Testis (tissue), 2 donors: ENCODE data around the gene IGSF6.

Experiments
- CTCF ChIP-seq, 3 experiments: fragments of 450-650 bp in 2 of 3; fragments of 200-600 bp in 1 of 3; sonication (generic) in 1 of 3; IDR thresholded peaks; one replicate each; pipeline ENCODE4 v1.5.1; 2016 to 2019; ENCODE audit warnings: antibody characterized with exemption in 3 of 3, mild to moderate bottlenecking in 2 of 3, moderate library complexity in 1 of 3
- POLR2A ChIP-seq: fragments of 450-650 bp; IDR thresholded peaks from one replicate; pipeline ENCODE4 v1.6.1; 2017; ENCODE audit warnings: antibody characterized with exemption, mild to moderate bottlenecking, moderate library complexity

GRCh38 chr16:21651515-21651914 is 893 bp downstream of the IGSF6 start:
- no peak for TF ChIP-seq CTCF (IDR thresholded peaks at IDR 0.05)
- no peak for TF ChIP-seq POLR2A
